ENCODE data around the gene TUBB4A. TPM values are rescaled to one million over a fixed set of nuclear protein-coding genes. Genes with fewer than 3 reads are reported as not detected.

Gene TUBB4A
- polyA plus RNA-seq, 3 donors = 24.5 to 39.8 (median 27.8) TPM

- no peak for DNase-seq (ENCODE audit: low read depth in 3 of 3, low spot score in 2 of 3)
Measured at GRCh38 chr19:6472713-6473112, 29.4 kb downstream of the TUBB4A start.

- DNase-seq (ENCODE audit: low read depth in 3 of 3, low spot score in 2 of 3) = no peak
Measured at GRCh38 chr19:6471076-6471475, 31.0 kb downstream of the TUBB4A start.

GRCh38 chr19:6470173-6470572 lies 31.9 kb downstream of the TUBB4A start:
- DNase-seq (ENCODE audit: low read depth in 3 of 3, low spot score in 2 of 3) = no peak

- no peak for DNase-seq (ENCODE audit: low read depth in 3 of 3, low spot score in 2 of 3)
Measured at GRCh38 chr19:6467384-6467783, 34.7 kb downstream of the TUBB4A start.

GRCh38 chr19:6466526-6467248 lies 35.4 kb downstream of the TUBB4A start:
- no peak for DNase-seq (ENCODE audit: low read depth in 3 of 3, low spot score in 2 of 3)

- no peak for DNase-seq (ENCODE audit: low read depth in 3 of 3, low spot score in 2 of 3)
Measured at GRCh38 chr19:6465663-6466062, 36.4 kb downstream of the TUBB4A start.

- DNase-seq (ENCODE audit: low read depth in 3 of 3, low spot score in 2 of 3) = no peak
Measured at GRCh38 chr19:6465006-6465405, 37.1 kb downstream of the TUBB4A start.

- DNase-seq (ENCODE audit: low read depth in 3 of 3, low spot score in 2 of 3) = peak in 2 of 3 donors; percentile 29 to 67
Measured at GRCh38 chr19:6464070-6464873, 37.8 kb downstream of the TUBB4A start, which contains the start of gene CRB3. TSS of gene CRB3 (plus strand) at chr19:6464271. CDS start at chr19:6464702, 431 bp downstream.

GRCh38 chr19:6460099-6460884 lies 41.8 kb downstream of the TUBB4A start:
- peak; percentile 89 to 99 (median 96) for DNase-seq (ENCODE audit: low read depth in 3 of 3, low spot score in 2 of 3)

- peak in 2 of 3 donors; percentile 45 to 67 for DNase-seq (ENCODE audit: low read depth in 3 of 3, low spot score in 2 of 3)
Measured at GRCh38 chr19:6459262-6460098, 42.6 kb downstream of the TUBB4A start, which contains the start of gene SLC25A23. TSS of gene SLC25A23 (minus strand) at chr19:6459792. CDS start at chr19:6459628, 164 bp downstream.

GRCh38 chr19:6458695-6459261 lies 43.3 kb downstream of the TUBB4A start:
- no peak for DNase-seq (ENCODE audit: low read depth in 3 of 3, low spot score in 2 of 3)

- DNase-seq (ENCODE audit: low read depth in 3 of 3, low spot score in 2 of 3) = no peak
Measured at GRCh38 chr19:6457958-6458694, 44.0 kb downstream of the TUBB4A start.

- DNase-seq (ENCODE audit: low read depth in 3 of 3, low spot score in 2 of 3) = no peak
Measured at GRCh38 chr19:6455924-6456323, 46.2 kb downstream of the TUBB4A start.

- no peak for DNase-seq (ENCODE audit: low read depth in 3 of 3, low spot score in 2 of 3)
Measured at GRCh38 chr19:6453951-6454565, 48.1 kb downstream of the TUBB4A start.

- DNase-seq (ENCODE audit: low read depth in 3 of 3, low spot score in 2 of 3) = no peak
Measured at GRCh38 chr19:6452899-6453298, 49.2 kb downstream of the TUBB4A start.

GRCh38 chr19:6452223-6452614 lies 49.9 kb downstream of the TUBB4A start:
- DNase-seq (ENCODE audit: low read depth in 3 of 3, low spot score in 2 of 3) = no peak

GRCh38 chr19:6451583-6452222 lies 50.4 kb downstream of the TUBB4A start:
- no peak for DNase-seq (ENCODE audit: low read depth in 3 of 3, low spot score in 2 of 3)

- DNase-seq (ENCODE audit: low read depth in 3 of 3, low spot score in 2 of 3) = no peak
Measured at GRCh38 chr19:6450166-6450565, 51.9 kb downstream of the TUBB4A start.
